G401 (cell line): ENCODE data around the gene DRGX. TPM values are rescaled to one million over a fixed set of nuclear protein-coding genes. Genes with fewer than 3 reads are reported as not detected.

Source experiments
- DNase-seq: peaks from one replicate; pipeline ENCODE4 v3.0.0-alpha.2; 2015; ENCODE audit warnings: low spot score
- in situ Hi-C: cut with HindIII; loops from 2 replicates; pipeline ENCODE4 v1.10.0; 2016; ENCODE audit warnings: low sequenced_read_pairs, mixed read lengths
- total RNA-seq: library from RNA; depleted of rRNA; stranded (reverse); fragments of >200 nt; shearing (Covaris generic); gene quantifications from 2 replicates; pipeline ENCODE4 v1.2.3, GENCODE V29; 2014; rRNA removed

The DRGX gene
- total RNA-seq, 1 experiment from 2014 or later, result 0.03 TPM

GRCh38 chr10:49327036-49327813 is 68.7 kb downstream of the DRGX start:
- DNase-seq, result no peak
- in situ Hi-C loops, result no loop called here

DNA sequence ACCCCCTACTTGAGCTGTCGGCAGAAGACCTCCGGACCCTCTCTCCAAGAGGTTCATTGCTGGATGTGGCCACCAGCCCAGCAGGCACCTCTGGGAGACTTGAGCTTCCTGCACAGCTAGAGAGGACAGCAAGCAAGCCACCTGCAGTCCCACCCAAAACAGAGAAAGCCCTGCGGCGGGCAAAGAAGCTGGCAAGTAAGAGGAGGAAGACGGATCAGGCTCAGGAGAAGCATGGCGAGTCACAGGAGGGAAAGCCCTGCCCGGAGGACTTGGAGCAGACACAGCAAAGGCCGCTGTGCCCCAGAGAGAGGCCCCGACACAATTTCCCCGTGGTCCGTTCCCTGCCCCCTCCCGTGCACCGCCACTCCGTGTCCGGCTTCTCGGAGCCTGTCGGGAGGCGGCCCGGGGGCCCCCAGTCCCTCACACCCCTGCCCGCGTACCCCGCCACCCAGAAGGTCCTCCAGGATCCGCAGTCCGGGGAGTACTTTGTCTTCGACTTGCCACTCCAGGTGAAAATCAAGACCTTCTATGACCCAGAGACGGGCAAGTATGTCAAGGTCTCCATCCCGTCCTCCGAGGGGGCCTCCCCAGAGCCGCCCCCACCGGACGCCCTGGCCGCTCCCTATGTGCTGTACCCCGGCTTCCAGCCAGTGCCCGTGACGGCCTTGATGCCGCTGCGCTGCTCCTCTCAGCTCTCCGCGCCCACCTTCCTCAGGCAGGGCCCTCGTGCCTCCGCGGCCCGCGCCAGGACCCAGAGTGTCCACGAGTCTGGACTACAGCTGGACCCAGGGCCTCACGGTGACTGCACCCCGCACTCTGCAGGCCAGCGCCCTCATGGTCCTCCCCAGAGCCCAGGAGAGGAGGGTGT is 69.7 kb downstream of the DRGX start:
- no peak for DNase-seq
- in situ Hi-C loops, result no loop called here

DNA sequence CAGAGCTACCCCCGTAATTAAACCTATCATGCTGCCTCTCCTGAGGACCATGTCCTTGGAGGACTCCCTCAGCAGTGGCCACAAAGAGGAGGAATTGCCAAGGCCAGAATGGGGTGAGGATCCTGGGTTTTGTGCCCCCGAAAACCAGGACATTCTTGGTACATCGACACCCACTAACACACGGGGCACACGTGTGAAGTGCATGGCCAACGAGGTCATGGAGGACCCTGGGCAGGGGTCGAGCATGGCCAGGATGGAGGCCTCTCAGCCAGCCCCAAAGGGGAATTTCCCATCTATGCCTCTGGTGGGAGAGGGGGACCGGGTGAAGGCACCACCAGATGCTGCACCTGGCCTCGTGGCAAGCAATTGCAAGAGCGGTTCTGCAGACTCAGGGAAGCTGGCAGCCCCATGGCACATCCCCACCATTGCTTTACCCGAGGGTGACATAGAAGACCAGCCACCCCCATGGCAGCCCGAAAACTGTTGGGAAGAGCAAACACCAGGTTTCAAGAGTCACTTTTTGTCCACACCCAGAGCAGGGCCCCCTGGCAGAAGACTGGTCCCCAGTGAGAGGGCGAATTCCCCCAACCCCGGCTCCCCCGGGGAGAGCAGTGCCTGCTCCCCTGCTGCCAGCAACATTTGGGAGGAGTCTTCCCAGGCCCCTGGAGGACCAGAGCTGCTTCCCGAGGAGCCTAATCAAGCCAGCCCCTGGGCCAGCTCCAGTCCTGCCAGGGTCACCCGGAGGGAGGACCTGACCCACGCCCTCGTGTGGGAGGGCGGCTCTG is 70.6 kb downstream of the DRGX start:
- in situ Hi-C loops, result no loop called here

GRCh38 chr10:49324711-49325110 is 71.2 kb downstream of the DRGX start:
- no peak for DNase-seq
- in situ Hi-C loops, result no loop called here

More for the DNA sequence above, 70.6 kb downstream of the DRGX start:
- no peak for DNase-seq

GRCh38 chr10:49323896-49324270 is 72.0 kb downstream of the DRGX start:
- no peak for DNase-seq
- in situ Hi-C loops, result no loop called here

DNA sequence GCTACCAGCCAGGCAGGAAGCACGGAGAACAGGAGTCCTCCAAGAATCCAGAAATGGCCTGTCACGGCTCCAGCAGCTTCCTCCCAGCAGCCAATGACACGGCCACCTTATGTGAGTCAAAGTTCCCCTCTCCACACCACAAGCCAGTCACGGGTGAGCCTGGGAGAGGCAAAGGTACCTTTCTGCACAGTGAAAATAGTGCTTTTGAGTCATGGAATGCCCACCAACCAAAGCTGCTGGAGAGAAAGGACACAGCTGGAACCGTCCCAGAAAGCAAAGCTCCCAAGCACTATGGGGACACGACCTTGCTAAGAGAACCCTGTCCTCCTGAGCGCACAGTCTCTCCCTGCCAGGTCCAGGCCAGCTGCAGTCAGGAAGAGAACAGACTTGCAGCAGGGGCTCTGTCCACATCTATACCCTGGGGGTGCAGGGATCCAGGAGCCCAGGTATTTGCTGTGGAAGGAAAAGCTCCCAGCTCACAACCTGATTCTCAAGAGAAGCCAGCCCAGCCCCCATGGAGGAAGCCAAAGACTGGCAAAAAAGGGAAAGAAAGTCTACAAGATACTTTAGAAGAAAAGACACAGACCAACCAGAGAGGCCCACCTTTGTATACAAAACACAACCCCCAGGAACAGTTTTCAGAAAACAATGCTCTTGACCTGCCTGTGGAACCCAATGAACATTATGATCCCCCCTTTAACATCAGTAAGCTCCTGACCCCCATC is 72.6 kb downstream of the DRGX start:
- in situ Hi-C loops, result no loop called here
- DNase-seq, result no peak

- DNase-seq, result no peak
- in situ Hi-C loops, result no loop called here
Measured at GRCh38 chr10:49322371-49323170, 73.3 kb downstream of the DRGX start.

GRCh38 chr10:49321021-49321420 is 74.9 kb downstream of the DRGX start:
- in situ Hi-C loops, result no loop called here
- no peak for DNase-seq

DNA sequence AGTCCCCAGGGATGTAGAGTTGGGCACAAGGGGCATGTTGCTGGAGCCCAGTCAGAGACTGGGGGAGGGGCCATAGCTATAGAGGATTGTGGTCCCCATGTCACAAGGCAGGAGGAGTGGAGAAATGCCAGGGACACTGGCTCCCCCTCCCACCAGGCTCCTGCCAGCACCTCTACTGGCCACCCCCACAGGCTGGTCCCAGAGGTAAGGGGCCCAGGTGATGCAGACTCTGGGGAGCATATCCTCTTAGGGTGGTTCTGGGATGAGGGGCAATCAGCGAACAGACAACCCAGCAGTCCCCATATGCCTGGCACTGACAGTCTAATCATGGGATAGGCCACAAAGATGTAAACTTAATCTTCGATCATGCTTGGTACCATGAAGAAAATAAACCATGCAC is 75.7 kb downstream of the DRGX start:
- in situ Hi-C loops, result no loop called here
- no peak for DNase-seq

GRCh38 chr10:49319206-49319605 is 76.7 kb downstream of the DRGX start:
- no peak for DNase-seq
- in situ Hi-C loops, result no loop called here

DNA sequence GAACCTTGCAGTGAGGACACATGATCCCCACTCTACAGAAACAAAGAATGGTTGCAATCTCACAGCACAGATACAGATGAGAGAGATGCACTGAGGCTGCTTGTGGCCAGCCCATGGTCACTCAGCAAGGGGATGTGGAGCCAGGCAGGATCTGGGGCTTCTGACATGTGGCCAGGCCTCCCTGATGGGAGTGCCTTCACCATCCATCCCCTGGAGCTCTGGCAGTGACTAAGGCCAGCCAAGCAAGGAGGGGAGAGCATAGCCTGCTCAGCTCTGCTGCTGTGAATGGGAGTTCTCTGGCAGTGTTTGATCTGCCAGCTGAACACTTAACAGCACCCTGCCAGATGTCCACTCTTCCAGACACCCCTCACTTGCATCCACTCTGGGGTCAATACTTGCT is 77.1 kb downstream of the DRGX start:
- no peak for DNase-seq
- in situ Hi-C loops, result no loop called here

DNA sequence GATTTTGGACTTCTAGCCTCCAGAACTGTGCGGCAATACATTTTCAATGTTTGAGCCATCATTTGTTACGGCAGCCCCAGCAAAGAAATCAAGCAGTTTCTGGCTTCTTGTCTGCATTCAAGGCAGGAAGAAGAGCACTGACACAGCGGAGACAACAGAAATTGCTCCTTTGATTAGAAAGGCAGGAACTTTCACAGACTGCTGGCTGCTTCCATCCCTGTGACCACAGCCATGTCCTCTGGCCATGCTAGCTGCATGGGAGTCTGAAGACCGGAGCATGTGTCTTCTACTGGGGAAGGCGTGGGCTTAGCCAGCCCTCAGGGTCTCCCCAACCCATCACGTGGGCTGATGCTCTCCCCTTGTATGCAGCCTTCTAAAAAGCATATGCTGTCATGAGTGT is 77.9 kb downstream of the DRGX start:
- DNase-seq, result no peak
- in situ Hi-C loops, result no loop called here

DNA sequence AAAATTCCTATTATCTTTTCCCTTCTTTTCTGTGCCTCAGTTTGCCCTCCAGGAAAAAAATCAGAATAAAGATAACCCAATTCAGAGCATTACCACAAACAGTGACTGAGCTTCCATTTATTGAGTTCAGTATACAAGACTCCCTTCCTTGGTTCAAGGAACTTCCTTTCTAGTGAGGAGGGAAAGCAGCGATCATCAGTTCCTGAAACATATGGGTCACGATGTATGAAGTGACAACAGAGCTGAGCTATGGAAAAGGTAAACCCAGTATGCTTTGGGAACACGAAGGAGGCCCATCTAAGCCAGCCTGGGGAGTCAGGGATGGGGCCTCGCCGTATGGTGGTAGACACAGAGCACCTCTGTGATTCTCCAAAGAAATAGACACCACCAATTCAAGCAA is 81.1 kb downstream of the DRGX start:
- DNase-seq, result no peak

More for the DNA sequence above, 81.1 kb downstream of the DRGX start:
- in situ Hi-C loops, result no loop called here

Other genes starting within 250 kb of the DRGX start
- not detected in 2 replicates for gene TMEM273, start 207.7 kb downstream of the DRGX start, total RNA-seq
- gene C10orf71, start 96.9 kb downstream of the DRGX start, total RNA-seq, result not detected in 2 replicates
- gene ERCC6, start 143.0 kb upstream of the DRGX start, total RNA-seq, result 3.6 and 13.3 TPM in 2 replicates
- gene SLC18A3, start 214.2 kb upstream of the DRGX start, total RNA-seq, result not detected in 2 replicates
- gene CHAT, start 217.9 kb upstream of the DRGX start, total RNA-seq, result not detected in 2 replicates